EH (cell line): ENCODE data around the gene IL3RA.
A peak's percentile ranks its signal among the peaks of the same experiment; 100 is the strongest.
"Not testable (repeated sequence)": the region's sequence is repeated elsewhere in the genome, so short reads cannot be mapped to it uniquely, and the experiment has no call there.

Experiments
- DNase-seq: peaks from one replicate; pipeline ENCODE4 v3.0.0-alpha.2; 2015; ENCODE audit warnings: low read depth

IL3RA gene

DNA sequence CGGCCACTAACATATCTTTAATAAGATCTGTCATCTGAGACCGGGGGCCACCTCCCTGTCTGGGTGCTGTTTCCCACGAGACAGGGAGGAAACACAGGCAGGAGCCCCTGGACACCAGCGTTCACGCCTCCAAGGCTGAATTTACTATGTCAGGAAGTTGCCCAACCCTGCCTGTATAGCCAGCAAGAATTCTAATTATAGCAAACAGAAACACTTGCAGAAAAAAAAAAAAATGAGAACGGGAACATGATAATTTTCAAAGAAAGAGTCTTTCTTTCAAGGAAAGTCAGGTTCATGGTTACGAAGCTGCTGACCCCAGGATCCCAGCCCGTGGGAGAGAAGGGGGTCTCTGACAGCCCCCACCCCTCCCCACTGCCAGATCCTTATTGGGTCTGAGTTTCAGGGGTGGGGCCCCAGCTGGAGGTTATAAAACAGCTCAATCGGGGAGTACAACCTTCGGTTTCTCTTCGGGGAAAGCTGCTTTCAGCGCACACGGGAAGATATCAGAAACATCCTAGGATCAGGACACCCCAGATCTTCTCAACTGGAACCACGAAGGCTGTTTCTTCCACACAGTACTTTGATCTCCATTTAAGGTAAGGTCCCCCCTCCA lies at the start of gene IL3RA:
IL3RA (plus strand) TSS at position 455 of the 613 bp plus-strand sequence. CDS start 4,981 bp downstream, outside the sequence.
- DNase-seq: peak; percentile 59

DNA sequence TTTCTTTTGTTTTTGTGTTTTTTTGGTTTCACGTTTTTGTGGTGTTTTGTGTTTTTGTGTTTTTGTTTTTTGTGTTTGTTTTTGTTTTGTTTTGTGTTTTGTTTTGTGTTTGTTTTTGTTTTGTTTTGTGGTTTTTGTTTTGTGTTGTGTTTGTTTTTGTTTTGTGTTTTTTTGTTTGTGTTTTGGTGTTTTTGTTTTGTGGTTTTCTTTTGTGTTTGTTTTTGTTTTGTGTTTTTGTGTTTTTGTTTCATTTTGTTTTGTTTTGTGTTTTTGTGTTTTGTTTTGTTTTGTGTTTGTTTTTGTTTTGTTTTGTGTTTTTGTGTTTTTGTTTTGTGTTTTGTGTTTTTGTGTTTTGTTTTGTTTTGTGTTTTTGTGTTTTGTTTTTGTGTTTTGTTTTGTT lies 47.0 kb upstream of the IL3RA start:
- DNase-seq: no peak

DNA sequence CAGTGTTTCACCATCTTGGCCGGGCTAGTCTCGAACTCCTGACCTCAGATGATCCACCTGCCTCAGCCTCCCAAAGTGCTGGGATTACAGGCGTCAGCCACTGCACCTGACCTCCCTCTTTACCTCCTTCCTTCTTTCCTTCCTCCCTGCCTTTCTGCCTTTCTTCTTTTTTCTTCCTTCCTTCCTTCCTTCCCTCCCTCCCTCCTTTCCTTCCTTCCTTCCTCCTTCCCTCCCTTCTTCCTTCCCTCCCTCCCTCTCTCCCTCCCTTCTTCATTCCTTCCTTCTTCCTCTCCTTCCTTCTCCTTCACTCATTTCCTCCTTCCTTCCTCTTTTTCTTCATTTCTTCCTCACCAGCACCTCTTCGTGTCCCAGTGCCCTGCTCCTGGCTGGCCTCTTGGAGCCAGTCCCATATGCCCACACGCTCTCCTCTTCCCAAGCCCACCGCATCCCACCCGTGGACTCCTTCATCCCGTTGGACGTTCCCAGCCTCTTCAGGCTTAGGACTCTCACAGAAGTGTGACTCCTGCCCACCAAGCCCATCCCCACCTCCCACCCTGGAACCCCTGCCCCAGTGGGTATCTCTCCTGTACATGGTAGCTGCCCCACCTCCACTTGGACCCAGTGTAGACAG lies 45.4 kb upstream of the IL3RA start:
- no peak for DNase-seq

DNA sequence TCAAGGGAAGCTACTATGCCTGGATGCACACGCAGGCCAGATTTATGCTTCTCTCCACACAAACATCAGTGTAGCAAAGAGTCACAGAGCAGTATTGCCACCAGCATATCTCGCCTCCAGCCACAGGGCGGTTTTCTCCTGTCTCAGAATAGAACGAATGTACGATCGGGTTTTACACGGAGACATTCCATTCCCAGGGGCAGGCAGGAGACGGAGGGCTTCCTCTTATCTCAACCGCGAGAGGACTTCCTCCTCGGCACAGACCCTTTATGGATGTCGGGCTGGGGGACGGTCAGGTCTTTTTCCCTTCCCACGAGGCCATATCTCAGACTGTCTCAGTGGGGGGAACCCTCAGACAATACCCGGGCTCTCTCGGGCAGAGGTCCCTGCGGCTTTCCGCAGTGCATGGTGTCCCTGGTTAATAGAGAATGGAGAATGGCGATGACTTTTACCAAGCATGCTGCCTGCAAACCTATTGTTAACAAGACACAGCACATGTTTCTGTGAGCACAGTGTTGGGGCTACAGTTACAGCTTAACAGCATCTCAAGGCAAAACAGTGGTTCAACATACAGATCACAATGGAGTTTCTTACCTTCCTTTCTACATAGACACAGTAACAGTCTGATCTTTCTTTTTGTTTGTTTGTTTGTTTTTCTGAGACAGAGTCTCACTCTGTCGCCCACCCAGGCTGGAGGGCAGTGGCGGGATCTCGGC lies 43.9 kb upstream of the IL3RA start:
- no peak for DNase-seq

DNA sequence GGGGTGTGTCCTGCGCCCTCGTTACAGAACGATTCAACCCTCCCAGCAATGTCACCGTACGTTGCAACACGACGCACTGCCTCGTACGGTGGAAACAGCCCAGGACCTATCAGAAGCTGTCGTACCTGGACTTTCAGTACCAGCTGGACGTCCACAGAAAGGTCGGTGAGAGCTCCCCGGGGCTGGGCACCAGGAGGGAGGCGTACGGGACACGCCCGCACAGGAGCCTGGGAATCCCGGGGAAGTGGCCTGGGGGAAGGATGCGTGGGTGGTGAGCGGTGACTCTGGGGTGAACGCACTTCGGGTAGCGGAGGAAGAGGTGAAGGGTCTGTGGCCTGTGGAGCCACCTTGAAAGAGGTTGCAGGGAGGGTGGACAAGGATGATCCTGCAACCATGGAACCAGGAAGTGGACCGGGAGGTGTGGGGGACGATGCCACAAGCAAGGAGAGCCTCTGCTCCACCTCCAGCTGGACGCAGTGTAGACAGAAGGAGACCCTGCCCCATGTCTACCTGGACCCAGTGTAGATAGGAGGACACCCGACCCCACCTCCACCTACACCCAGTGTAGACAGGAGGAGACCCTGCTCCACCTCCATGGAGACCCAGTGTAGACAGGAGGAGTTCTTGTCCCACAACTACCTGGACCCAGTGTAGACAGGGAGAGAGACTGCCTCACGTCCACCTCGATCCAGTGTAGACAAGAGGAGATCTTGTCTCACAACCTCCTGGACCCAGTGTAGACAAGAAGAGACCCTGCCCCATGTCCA lies 42.1 kb upstream of the IL3RA start:
- DNase-seq: no peak

DNA sequence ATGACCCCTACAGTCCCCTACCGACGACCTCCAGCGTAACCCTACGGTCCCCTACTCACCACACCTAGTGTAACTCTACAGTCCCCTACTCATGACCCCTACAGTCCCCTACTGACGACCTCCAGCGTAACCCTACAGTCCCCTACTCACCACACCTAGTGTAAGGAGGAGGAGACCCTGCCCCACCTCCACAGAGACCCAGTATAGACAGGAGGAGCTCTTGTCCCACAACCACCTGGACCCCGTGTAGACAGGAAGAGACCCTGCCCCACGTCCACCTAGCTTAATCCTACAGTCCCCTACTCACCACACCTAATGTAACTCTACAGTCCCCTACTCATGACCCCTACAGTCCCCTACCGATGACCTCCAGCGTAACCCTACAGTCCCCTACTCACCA lies 41.0 kb upstream of the IL3RA start:
- no peak for DNase-seq

DNA sequence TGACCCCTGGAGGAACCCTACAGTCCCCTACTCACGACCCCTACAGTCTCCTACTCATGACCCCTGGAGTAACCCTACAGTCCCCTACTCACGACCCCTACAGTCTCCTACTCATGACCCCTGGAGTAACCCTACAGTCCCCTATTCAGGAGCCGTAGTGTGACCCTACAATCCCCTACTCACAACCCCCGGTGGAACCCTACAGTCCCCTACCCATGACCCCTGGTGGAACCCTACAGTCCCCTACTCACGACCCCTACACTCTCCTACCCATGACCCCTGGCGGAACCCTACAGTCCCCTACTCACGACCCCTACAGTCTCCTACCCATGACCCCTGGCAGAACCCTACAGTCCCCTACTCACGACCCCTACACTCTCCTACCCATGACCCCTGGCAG lies 39.0 kb upstream of the IL3RA start:
- DNase-seq: not testable (repeated sequence)

DNA sequence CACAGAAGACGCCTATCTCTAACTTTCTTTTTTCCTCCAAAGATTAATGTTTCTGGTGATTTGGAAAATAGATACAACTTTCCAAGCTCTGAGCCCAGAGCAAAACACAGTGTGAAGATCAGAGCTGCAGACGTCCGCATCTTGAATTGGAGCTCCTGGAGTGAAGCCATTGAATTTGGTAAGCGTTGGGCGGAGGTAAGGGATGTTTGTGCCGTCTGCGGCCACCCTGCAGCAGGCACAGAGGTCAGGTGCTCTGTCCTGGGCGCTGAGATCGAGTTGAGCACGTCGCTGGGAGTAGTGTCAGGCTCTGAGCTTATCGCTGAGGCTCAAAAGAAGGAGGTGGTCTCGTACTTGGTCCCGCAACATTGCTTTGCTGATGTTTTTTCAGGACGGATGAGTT lies 36.1 kb upstream of the IL3RA start:
- no peak for DNase-seq

DNA sequence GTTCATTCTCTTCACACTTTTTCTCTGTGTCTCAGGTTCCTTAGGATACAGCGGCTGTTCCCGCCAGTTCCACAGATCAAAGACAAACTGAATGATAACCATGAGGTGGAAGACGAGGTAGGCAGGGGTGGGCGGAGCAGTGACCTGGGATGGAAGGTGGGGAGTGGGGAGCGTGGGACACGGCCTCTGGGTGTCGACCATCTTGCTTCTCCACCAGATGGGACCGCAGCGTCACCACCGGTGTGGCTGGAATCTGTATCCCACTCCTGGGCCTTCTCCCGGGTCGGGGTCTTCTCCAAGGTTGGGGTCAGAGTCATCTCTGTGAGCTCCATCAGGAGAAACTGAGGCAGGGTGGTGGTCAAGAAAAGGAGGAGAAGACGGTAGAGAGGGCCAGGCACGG lies 31.2 kb upstream of the IL3RA start:
- DNase-seq: no peak

DNA sequence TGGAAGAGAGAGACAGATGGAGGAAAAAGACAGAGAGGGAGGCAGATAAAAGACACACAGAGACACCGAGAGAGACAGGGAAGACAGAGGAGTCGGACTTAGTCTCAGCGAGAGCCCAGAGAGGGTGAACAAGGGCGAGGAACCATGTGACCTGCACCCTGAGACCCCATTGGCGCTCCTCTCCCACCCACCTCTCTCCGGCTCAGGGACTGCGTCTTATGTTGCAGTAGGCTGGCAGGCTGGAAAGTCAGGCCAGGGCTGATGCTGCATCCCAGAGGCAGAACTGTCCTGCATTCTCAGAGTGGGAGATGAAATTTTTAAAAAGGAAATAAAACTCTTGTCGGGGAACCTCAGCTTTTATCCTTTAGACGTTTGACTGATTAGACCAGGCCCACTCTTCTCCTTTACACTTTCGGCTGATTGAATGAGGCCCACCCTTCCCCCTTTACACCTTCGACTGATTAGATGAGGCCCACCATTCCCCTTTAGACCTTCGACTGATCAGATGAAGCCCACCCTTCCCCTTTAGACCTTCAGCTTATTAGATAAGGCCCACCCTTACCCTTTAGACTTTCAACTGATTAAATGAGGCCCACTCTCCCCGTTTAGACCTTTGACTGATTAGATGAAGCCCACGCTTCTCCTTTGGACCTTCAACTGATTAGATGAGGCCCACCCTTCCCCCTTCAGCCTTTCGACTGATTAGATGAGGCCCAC lies 29.5 kb upstream of the IL3RA start:
- DNase-seq: no peak

DNA sequence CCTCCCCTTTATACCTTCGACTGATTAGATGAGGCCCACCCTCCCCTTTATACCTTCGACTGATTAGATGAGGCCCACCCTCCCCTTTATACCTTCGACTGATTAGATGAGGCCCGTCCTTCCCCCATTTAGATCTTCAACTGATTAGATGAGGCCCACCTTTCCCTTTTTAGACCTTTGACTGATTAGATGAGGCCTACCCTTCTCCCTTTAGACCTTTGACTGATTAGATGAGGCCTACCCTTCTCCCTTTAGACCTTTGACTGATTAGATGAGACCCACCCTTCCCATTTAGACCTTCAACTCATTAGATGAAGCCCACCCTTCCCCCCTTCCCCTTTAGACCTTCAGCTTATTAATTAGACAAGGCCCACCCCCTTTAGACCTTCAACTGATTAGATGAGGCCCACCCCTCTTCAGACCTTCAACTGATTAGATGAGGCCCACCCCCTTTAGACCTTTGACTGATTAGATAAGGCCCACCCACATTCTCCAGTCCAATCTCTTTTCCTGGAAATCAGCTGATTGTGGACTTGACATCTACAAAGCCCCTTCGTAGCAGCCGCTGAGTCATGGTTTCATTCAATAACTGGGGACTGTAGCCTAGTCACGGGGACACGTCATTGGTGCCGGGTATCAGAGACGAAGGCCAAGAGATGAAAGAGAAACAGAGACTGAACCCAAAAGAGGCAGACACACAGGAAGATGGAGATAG lies 28.8 kb upstream of the IL3RA start:
- no peak for DNase-seq

DNA sequence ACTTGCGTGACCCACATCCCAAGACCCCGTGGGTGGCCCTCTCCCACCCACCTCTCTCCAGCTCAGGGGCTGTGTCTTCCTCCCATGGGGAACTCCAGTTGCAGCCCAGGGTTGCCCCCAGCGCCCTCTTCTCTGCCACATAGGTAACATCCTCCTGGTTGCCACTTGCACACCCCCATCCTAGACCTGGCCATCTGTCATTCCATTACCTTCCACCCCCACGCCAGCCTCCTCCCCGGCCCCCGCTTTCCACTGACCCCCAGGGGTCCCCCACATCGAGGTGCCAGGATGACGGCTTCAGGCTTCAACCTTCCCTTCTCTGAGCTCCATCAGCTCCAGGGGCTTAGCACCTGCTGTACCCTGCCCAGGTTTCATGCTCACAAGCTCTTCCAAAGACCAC lies 28.1 kb upstream of the IL3RA start:
- DNase-seq: no peak

DNA sequence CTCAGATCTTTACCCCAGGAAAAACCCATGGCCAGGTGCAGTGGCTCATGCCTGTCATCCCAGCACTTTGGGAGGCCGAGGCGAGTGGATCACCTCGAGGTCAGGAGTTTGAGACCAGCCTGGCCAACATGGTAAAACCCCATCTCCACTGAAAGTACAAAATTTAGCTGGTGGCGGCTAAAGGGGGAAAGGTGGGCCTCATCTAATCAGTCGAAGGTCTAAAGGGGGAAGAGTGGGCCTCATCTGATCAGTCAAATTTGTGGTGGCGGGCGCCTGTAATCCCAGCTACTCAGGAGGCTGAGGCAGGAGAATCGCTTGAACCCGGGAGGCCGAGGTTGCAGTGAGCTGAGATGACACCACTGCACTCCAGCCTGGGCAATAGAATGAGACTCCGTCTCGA lies 27.7 kb upstream of the IL3RA start:
- not testable (repeated sequence) for DNase-seq

DNA sequence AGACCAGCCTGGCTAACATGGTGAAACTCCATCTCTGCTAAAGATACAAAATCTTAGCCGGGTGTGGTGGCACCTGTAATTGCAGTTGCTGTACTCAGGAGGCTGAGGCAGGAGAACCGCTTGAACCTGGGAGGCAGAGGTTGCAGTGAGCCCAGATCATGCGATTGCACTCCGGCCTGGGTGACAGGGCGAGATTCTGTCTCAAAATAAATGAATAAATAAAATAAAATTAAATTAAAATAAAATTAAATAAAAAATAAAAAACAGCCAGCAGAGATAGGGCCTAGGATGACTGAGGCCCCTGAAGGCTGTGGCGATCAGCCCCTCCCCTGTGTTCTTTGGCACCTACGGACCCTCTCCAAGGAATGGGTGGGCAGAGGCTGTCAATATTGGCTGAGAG lies 22.8 kb upstream of the IL3RA start:
- DNase-seq: no peak

DNA sequence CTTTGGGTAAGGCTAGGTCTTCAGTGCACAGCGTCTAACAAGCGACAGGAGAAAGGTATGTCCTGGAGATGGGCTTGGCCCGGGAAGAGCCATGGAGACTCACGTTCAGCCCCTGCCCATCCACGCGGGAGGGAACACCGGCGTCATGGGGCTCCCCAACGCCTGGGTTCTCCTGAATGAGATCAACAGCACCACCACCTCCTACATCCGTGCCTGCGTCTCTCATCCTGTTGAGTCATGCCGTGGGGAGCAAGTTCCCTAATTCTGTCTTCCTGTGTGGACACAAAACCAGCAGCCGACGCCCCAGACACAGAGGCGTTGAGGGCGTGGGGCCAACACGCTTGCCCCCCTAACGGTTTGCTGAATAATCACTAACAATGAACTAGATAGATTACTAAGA lies 20.1 kb upstream of the IL3RA start:
- DNase-seq: no peak

DNA sequence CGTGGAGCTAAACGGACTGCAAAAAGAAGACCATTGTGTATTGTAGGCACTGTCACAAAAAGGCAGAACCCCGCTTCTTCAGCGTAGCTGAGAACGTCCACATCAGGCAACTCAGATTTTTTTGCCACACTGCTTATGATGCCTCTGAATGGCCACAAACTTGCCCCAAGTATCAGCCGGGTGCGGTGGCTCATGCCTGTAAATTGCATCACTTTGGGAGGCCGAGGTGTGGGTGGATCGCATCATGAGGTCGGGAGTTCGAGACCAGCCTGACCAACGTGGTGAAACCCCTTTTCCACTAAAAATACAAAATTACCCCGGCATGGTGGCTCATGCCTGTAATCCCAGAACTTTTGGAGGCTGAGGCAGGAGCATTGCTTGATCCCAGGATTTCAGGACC lies 14.9 kb upstream of the IL3RA start:
- DNase-seq: no peak

DNA sequence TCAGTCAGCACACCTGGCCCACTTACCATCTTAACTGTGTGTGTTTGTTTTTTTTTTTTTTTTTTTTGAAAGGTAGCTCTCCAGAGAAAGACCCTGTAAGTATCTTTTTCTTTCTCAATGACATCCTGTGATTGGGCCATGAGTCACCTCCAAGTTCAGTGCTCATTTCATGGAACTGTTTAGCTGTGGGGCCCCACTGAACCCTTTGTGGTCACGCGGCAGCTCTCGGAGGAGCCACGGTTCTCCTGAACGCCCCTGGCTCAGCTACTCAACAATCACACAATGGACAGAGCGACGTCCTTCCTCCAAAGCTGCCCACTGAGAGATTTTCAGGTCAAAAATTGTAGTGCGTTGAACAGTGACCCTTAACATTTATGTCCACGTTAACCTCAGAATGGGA lies 14.2 kb upstream of the IL3RA start:
- DNase-seq: no peak

DNA sequence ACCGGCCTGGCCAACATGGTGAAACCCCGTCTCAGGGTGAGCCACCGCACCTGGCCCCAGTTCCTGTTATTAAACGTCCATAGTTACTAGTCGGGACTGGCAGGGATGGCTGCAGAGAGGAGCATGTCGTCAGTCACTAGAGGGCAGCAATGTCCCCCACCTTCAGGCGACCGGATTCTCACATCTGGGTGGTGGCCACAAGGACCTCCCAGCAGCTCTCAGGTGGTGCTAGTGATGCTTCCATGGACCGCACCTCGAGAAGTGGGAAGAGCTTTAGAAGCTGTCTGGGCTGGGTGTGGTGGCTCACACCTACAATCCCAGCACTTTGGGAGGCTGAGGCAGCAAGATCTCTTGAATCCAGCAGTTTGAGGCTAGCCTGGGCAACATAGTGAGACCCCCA lies 13.3 kb upstream of the IL3RA start:
- DNase-seq: peak; percentile 46

DNA sequence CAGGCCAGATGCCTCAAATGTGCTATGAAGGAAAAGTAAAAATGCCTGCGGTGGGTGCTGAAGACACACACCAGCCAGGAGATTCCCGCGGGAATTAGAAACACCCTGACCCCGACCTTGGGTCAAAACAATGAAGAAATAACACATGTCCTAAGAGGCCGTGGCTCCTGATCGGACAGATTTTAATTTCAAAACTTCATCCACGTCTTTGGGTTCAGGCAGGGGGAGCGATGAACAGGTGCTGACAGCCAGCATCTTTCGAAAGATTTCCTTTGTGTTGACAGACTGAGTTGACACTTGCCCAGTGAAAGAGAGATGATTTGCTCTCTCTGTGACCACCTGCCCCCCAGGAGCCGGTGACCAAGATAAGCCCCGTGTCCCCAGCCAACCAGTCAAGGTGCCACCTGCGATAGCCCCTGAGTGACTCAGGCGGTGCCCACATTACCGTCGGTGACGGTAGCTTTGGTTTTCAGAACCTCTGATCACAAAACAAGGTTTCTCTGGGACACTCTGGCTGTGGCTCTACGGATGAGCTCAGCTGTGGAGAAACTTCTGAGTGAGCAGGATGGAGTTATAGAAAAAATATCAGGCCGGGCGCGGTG lies 11.0 kb upstream of the IL3RA start:
- DNase-seq: no peak

DNA sequence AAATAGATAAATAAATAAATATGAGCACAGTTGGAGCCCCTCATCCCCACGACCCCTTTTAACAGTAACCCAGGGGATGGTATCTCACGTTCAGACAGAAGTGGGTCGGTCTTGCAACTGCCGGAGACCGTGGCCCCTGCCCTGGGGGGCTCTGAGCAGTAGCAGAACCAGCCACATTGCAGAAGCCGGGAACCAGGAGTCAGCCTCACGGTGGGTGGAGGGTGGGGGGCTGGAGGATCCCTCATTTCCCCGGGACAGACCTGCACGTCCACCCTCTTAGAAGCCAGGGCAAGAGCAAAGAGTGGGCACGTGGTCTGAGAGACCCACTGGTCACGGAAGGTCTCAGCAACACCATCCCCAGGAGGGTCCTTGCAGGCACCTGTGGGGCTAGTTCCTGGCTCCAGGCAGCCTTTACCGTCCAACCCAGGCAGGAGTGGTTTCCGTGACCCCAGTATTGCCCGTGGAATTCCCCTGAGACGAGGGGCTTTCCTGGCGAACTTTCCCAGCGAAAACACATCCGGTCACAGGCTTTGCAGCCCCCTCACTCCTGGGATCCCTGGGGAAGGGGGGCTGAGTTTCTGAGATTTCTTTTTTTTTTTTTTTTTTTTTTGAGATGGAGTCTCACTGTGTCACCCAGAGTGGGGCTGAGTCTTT lies 8.8 kb upstream of the IL3RA start:
- DNase-seq: no peak

DNA sequence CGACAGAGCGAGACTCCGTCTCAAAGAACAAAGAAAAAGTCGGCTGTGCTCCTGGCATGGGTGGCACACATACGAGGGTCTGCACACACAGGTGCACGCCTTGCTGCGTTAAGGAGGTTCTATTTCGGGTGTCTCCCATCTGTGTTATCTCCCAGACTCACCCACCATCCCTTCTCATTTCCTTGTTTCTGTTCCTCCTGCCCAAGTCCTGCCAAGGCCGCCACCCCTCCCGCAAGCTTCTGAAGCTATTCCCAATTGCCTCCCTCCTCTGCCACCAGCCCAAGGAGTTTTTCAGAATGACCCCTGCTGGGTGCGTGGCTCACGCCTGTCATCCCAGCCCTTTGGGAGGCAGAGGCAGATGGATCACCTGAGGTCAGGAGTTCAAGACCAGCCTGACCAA lies 6.0 kb upstream of the IL3RA start:
- DNase-seq: no peak
